Activated CD4-positive, alpha-beta T cell treated with anti-CD3 and anti-CD28 coated beads, Interleukin-2, amount 10 ng/mL, durations not matched to agents 7 days and 5 days (primary cell): ENCODE results near the gene SYNJ2. TPM values are rescaled to one million over a fixed set of nuclear protein-coding genes. Genes with fewer than 3 reads are reported as not detected.

Experiments
- CTCF ChIA-PET: fragments of 350-600 bp; sonication (Branson Sonifier 250); formaldehyde crosslinking; loops from one replicate; lab custom pipeline; 2021; ENCODE audit warnings: antibody characterized with exemption; lab: Charles Lee
- POLR2A ChIA-PET: fragments of 350-600 bp; sonication (Branson Sonifier 250); formaldehyde crosslinking; loops from one replicate; lab custom pipeline; 2021; ENCODE audit warnings: antibody characterized with exemption; lab: Charles Lee
- DNase-seq: peaks from one replicate; pipeline ENCODE4 v3.0.0-alpha.2; 2020
- H3K27ac Mint-ChIP-seq: one replicate; pipeline ENCODE4 v1.8.0; 2021; ENCODE audit warnings: mild to moderate bottlenecking, moderate library complexity, mixed read lengths
- H3K27me3 Mint-ChIP-seq: one replicate; pipeline ENCODE4 v1.8.0; 2021; ENCODE audit warnings: mixed read lengths
- H3K36me3 Mint-ChIP-seq: one replicate; pipeline ENCODE4 v1.8.0; 2021; ENCODE audit warnings: low read depth, mixed read lengths
- H3K4me1 Mint-ChIP-seq: one replicate; pipeline ENCODE4 v1.8.0; 2021; ENCODE audit warnings: mixed read lengths
- H3K4me3 Mint-ChIP-seq: one replicate; pipeline ENCODE4 v1.8.0; 2021; ENCODE audit warnings: mild to moderate bottlenecking, moderate library complexity, mixed read lengths
- H3K9me3 Mint-ChIP-seq: one replicate; pipeline ENCODE4 v1.8.0; 2021; ENCODE audit warnings: mixed read lengths
- total RNA-seq, 2 experiments: library from RNA; stranded (reverse); gene quantifications; one replicate each; pipeline ENCODE4 v1.2.3, GENCODE V29; 2021

The SYNJ2 gene
- total RNA-seq, 2 experiments from 2014 or later, result 35.8 to 39.0 TPM

DNA sequence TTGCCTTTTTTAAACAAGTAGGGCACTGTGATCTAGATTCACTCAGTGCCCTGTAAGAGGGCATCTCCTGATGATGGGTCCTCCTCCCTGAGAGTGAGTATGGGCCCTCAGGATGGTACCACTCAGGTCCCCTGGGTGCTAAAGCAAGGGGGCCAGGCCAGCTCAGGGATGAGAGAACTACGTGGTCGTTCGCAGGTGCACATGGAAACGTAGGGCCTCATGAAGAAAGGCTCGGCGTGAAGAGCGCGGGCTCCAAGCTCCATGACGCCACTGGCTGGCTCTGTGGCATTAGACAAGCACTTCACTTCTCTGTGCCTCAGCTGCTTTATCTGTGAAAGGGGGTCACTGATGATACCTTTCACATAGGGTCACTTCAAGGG is 50.7 kb downstream of the SYNJ2 start:
- CTCF ChIA-PET, result interaction anchor here (0.6 to 2.1 kb wide), 5 partner anchors 10 to 44 kb away, joined by 3 to 6 read pairs (median 3); no protein-coding TSS in a partner anchor
- no peak for DNase-seq
- Mint-ChIP-seq H3K27ac (no peak overlapping the region), H3K9me3 (no peaks in the 10 kb centered on the region), H3K4me1 (peaks cover 29% of the 10 kb centered on the region), H3K27me3 (no peaks in the 10 kb centered on the region), H3K36me3 (peaks cover 40% of the 10 kb centered on the region), H3K4me3 (no peak overlapping the region)
- POLR2A ChIA-PET, result no interaction called here

DNA sequence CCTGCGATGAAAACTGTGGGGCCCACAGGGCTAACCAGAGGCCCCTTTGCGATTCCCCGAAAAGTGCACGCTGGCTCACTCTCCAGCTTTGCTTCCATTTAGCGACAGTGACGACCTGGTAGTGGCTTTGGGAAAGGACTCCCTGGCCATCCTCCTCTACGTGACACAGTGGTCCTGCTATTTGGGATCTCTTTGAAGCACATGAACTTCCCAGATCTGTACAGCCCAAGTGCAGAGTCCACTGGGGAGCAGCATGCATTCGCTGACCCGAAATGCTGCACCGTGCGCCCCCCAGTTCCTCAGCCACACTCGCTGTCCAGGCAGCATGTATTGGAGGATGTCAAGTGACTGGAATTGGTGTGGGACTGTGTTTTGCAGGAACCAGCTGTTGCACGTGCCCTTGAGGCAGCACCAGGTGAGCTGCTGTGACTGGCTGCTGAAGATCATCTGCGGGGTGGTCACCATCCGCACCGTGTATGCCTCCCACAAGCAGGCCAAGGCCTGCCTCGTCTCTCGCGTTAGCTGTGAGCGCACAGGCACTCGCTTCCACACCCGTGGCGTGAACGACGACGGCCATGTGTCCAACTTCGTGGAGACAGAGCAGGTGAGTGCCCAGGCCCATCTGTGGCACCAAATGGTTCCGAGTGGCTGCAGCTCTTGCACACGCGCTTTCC is 51.6 kb downstream of the SYNJ2 start:
- ChIA-PET CTCF (interaction anchor here (1.8 kb wide), 1 partner anchor 45 kb away, joined by 6 read pairs; no protein-coding TSS in a partner anchor), POLR2A (no interaction called here)
- DNase-seq, result no peak
- Mint-ChIP-seq H3K36me3 (peaks cover 35% of the 10 kb centered on the region), H3K27ac (no peak overlapping the region), H3K4me3 (no peak overlapping the region), H3K9me3 (no peaks in the 10 kb centered on the region), H3K27me3 (no peaks in the 10 kb centered on the region), H3K4me1 (peaks cover 20% of the 10 kb centered on the region)

- peaks cover 35% of the 10 kb centered on the region for H3K36me3 Mint-ChIP-seq
- CTCF ChIA-PET, result no interaction called here
- POLR2A ChIA-PET, result no interaction called here
- peaks cover 28% of the 10 kb centered on the region for H3K4me1 Mint-ChIP-seq
- no peak overlapping the region for H3K27ac Mint-ChIP-seq
- DNase-seq, result no peak
- no peak overlapping the region for H3K4me3 Mint-ChIP-seq
- no peaks in the 10 kb centered on the region for H3K27me3 Mint-ChIP-seq
- H3K9me3 Mint-ChIP-seq, result no peaks in the 10 kb centered on the region
Measured at GRCh38 chr6:158033751-158034702, 52.4 kb downstream of the SYNJ2 start.

- H3K27ac Mint-ChIP-seq, result no peak overlapping the region
- ChIA-PET POLR2A (no interaction called here), CTCF (interaction anchor here (0.7 to 2.7 kb wide), 2 partner anchors 10 to 279 kb away, joined by 4 to 19 read pairs; no protein-coding TSS in a partner anchor)
- H3K27me3 Mint-ChIP-seq, result no peaks in the 10 kb centered on the region
- H3K4me3 Mint-ChIP-seq, result no peak overlapping the region
- H3K4me1 Mint-ChIP-seq, result peaks cover 36% of the 10 kb centered on the region
- H3K36me3 Mint-ChIP-seq, result peaks cover 32% of the 10 kb centered on the region
- H3K9me3 Mint-ChIP-seq, result no peaks in the 10 kb centered on the region
- no peak for DNase-seq
Measured at GRCh38 chr6:158036261-158036660, 54.6 kb downstream of the SYNJ2 start.

- peaks cover 32% of the 10 kb centered on the region for H3K4me1 Mint-ChIP-seq
- H3K9me3 Mint-ChIP-seq, result no peaks in the 10 kb centered on the region
- no peak for DNase-seq
- H3K27ac Mint-ChIP-seq, result no peak overlapping the region
- H3K36me3 Mint-ChIP-seq, result peaks cover 32% of the 10 kb centered on the region
- ChIA-PET CTCF (interaction anchor here (2.7 kb wide), 1 partner anchor 11 kb away, joined by 19 read pairs; no protein-coding TSS in a partner anchor), POLR2A (no interaction called here)
- H3K27me3 Mint-ChIP-seq, result no peaks in the 10 kb centered on the region
- H3K4me3 Mint-ChIP-seq, result no peak overlapping the region
Measured at GRCh38 chr6:158037021-158037420, 55.4 kb downstream of the SYNJ2 start.

DNA sequence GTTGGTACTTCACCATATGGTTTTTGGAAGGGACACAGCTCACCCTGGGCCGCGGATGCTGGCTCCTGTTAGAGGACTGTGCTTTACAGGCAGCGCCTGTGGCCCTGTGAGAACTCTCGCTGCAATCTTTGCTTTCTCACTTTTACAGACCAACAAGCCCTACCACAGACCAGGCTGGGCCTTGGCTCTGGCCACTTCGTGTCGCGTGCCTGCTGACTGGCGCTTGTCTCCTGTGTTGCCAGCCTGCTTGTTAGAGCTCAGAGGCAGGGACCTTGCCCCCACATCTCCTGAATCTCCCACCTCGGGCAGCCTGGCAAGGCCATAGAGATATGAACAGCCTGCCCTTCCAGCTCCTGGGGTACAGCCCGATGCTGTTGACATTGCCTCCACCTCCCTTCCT is 56.1 kb downstream of the SYNJ2 start:
- H3K4me1 Mint-ChIP-seq, result peaks cover 32% of the 10 kb centered on the region
- POLR2A ChIA-PET, result no interaction called here

DNA sequence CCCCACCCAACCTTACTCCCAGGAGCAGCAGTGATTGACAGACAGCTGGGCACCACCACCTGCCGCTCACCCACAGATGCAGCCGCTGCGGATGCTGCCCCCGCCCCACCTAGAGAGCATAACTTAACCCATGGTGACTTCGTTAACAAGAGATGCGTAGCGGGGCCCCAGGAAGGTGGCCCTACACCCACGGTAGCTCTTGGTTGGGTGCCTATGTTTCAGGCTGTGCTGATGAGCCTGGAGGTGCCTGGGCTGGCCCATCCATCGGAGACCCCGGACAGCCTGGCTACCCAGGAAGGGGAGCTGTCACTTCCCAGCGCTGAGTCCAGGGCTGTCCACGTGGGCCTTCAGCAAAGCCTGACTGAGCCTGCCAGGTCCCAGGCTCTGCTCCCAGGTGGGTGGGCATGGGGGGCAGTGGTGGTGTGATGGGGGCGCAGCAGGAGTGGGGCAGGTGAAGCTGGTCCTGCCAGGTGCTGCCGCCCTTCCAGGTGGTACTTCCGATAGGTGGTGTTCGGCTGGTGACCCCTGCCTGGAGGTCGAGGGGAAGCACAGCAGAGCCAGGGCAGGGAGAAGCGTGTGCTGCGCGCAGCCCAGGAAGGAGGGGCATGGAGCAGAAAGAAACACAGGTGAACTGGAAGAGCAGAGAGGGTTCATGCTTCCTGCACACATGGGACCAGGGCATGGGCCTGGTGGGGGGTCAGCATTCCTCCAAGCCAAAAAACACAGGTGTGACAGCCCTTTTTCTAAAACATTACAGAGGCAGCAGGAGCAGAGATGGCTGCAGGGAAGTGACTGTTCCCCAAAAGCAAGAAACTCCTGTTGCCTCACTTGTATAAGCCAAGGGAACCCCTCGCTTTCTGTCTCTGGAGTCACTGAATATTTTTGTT is 56.9 kb downstream of the SYNJ2 start:
- ChIA-PET POLR2A (no interaction called here), CTCF (interaction anchor here (0.5 to 0.8 kb wide), 2 partner anchors 12 to 227 kb away, joined by 3 read pairs; no protein-coding TSS in a partner anchor)
- Mint-ChIP-seq H3K27ac (no peak overlapping the region), H3K4me1 (peaks cover 32% of the 10 kb centered on the region), H3K36me3 (peaks cover 36% of the 10 kb centered on the region), H3K9me3 (no peaks in the 10 kb centered on the region), H3K27me3 (no peaks in the 10 kb centered on the region), H3K4me3 (no peak overlapping the region)
- DNase-seq, result no peak

More for the DNA sequence above, 56.1 kb downstream of the SYNJ2 start:
- H3K36me3 Mint-ChIP-seq, result peaks cover 32% of the 10 kb centered on the region
- no peaks in the 10 kb centered on the region for H3K27me3 Mint-ChIP-seq
- H3K9me3 Mint-ChIP-seq, result no peaks in the 10 kb centered on the region
- DNase-seq, result no peak
- CTCF ChIA-PET, result interaction anchor here (0.5 to 2.7 kb wide), 2 partner anchors 11 to 228 kb away, joined by 3 to 19 read pairs; no protein-coding TSS in a partner anchor
- no peak overlapping the region for H3K4me3 Mint-ChIP-seq
- H3K27ac Mint-ChIP-seq, result no peak overlapping the region

- POLR2A ChIA-PET, result no interaction called here
- peaks cover 34% of the 10 kb centered on the region for H3K36me3 Mint-ChIP-seq
- H3K9me3 Mint-ChIP-seq, result no peaks in the 10 kb centered on the region
- CTCF ChIA-PET, result no interaction called here
- peak overlapping the region; percentile 27 for H3K27ac Mint-ChIP-seq
- no peak for DNase-seq
- H3K27me3 Mint-ChIP-seq, result no peaks in the 10 kb centered on the region
- H3K4me1 Mint-ChIP-seq, result peaks cover 32% of the 10 kb centered on the region
- no peak overlapping the region for H3K4me3 Mint-ChIP-seq
Measured at GRCh38 chr6:158039178-158039557, 57.5 kb downstream of the SYNJ2 start.

DNA sequence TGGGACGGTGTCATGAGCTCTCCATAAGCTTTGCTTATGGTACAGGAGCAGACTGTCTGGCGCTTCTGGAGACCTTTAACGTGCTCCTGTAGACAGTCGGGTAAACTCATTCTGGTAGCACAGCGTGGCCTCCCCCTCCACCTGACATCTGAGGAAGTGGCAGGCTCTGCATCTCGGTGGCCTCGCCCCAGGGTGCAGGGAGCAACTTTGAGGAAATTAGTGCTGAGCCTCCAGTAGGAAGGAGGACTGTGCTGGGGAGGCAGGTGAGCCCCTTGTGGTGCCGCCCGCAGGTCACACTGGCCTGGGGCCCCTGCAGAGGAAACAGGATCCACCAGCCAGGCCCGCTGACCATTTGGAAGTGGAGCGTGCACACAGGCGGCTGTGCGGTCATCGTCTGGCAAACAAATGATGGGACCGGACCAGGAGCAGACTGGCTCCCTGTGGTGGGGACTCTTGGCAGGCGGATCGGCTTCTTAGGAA is 57.9 kb downstream of the SYNJ2 start:
- Mint-ChIP-seq H3K36me3 (peaks cover 32% of the 10 kb centered on the region), H3K27ac (peak overlapping the region; percentile 27), H3K27me3 (no peaks in the 10 kb centered on the region), H3K9me3 (no peaks in the 10 kb centered on the region), H3K4me3 (no peak overlapping the region), H3K4me1 (peaks cover 32% of the 10 kb centered on the region)
- ChIA-PET POLR2A (no interaction called here), CTCF (interaction anchor here (3.4 kb wide), 1 partner anchor 13 kb away, joined by 16 read pairs; no protein-coding TSS in a partner anchor)
- peak; percentile 25 for DNase-seq

- ChIA-PET CTCF (interaction anchor here (1.1 to 3.4 kb wide), 3 partner anchors 12 to 114 kb away, joined by 3 to 16 read pairs (median 4); no protein-coding TSS in a partner anchor), POLR2A (interaction anchor here (0.6 kb wide), 1 partner anchor 14 kb away, joined by 4 read pairs; no protein-coding TSS in a partner anchor)
- H3K36me3 Mint-ChIP-seq, result peaks cover 32% of the 10 kb centered on the region
- H3K27me3 Mint-ChIP-seq, result no peaks in the 10 kb centered on the region
- H3K27ac Mint-ChIP-seq, result peak overlapping the region; percentile 51
- DNase-seq, result no peak
- H3K4me3 Mint-ChIP-seq, result no peak overlapping the region
- peaks cover 34% of the 10 kb centered on the region for H3K4me1 Mint-ChIP-seq
- H3K9me3 Mint-ChIP-seq, result no peaks in the 10 kb centered on the region
Measured at GRCh38 chr6:158040051-158040803, 58.6 kb downstream of the SYNJ2 start.

DNA sequence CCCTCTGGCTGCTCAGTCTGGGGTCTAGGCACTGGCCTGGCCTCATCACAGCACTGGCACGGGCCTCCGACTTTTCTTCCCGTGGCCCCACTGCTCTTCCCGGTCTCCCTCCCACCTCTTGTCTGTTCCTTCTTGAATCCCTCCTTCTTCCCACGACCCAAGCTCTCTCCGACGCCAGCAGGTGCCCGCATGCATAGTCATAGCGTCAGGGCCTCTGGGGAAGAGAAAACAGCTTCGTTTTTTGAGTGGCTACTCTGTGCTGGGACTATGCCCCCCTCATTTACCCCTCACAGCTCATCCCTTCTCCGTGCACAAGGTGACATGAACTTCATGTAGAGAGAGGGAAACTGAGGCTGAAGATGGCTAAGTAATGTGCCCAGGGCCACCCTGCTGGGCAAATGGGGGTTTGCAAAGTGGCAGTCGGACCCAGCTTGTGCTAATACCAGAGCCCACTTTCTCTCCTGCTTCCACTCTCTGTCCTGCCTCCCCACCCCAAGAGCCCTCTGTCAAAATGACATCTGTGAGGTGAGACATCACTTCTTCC is 59.2 kb downstream of the SYNJ2 start:
- DNase-seq, result no peak
- no peaks in the 10 kb centered on the region for H3K27me3 Mint-ChIP-seq
- peak overlapping the region; percentile 51 for H3K27ac Mint-ChIP-seq
- H3K4me3 Mint-ChIP-seq, result no peak overlapping the region
- H3K4me1 Mint-ChIP-seq, result peaks cover 40% of the 10 kb centered on the region
- POLR2A ChIA-PET, result interaction anchor here (0.6 kb wide), 1 partner anchor 15 kb away, joined by 4 read pairs; no protein-coding TSS in a partner anchor
- CTCF ChIA-PET, result interaction anchor here (0.9 to 3.4 kb wide), 5 partner anchors 13 to 115 kb away, joined by 3 to 16 read pairs (median 4); no protein-coding TSS in a partner anchor
- peaks cover 33% of the 10 kb centered on the region for H3K36me3 Mint-ChIP-seq
- no peaks in the 10 kb centered on the region for H3K9me3 Mint-ChIP-seq
